GM13977 (cell line): ENCODE measurements around the gene TMEM14A.

Source experiments
- DNase-seq: peaks from one replicate; pipeline ENCODE4 v3.0.0; 2012; ENCODE audit warnings: low spot score
- CTCF ChIP-seq: IDR thresholded peaks from 2 replicates; pipeline ENCODE4 v1.5.1; 2012; ENCODE audit warnings: mild to moderate bottlenecking, control low read depth; ENCODE audit not compliant: insufficient read depth; ENCODE audit errors: extremely low read depth, missing control alignments
- in situ Hi-C: fragments of 300-500 bp; cut with MboI; formaldehyde crosslinking; loops from one replicate; pipeline ENCODE4 v1.12.0; 2022; ENCODE audit warnings: low sequenced_read_pairs, low pct_unique_long_range_greater_than_20kb, mixed read lengths, inconsistent platforms; ENCODE audit not compliant: unreplicated experiment

The TMEM14A gene

GRCh38 chr6:52643158-52643557 is 27.8 kb upstream of the TMEM14A start:
- DNase-seq: no peak
- no peak for TF ChIP-seq CTCF
- in situ Hi-C loops: no loop called here

- DNase-seq: no peak
- in situ Hi-C loops: no loop called here
- TF ChIP-seq CTCF: no peak
Measured at GRCh38 chr6:52644253-52644652, 26.7 kb upstream of the TMEM14A start.

GRCh38 chr6:52645976-52646375 is 24.9 kb upstream of the TMEM14A start:
- DNase-seq: no peak
- in situ Hi-C loops: no loop called here
- TF ChIP-seq CTCF: no peak

GRCh38 chr6:52647199-52647598 is 23.7 kb upstream of the TMEM14A start:
- no peak for TF ChIP-seq CTCF
- no peak for DNase-seq
- in situ Hi-C loops: no loop called here

GRCh38 chr6:52649536-52650160 is 21.3 kb upstream of the TMEM14A start:
- in situ Hi-C loops: loop anchor here (25.0 kb wide), 1 partner anchor 362 kb away; the partner anchor contains the start of gene MCM3
- no peak for TF ChIP-seq CTCF
- DNase-seq: no peak

GRCh38 chr6:52650941-52651340 is 20.0 kb upstream of the TMEM14A start:
- TF ChIP-seq CTCF: no peak
- in situ Hi-C loops: loop anchor here (25.0 kb wide), 1 partner anchor 364 kb away; the partner anchor contains the start of gene MCM3
- DNase-seq: no peak
